Measurements from ENCODE around the gene PDP2.

DNA sequence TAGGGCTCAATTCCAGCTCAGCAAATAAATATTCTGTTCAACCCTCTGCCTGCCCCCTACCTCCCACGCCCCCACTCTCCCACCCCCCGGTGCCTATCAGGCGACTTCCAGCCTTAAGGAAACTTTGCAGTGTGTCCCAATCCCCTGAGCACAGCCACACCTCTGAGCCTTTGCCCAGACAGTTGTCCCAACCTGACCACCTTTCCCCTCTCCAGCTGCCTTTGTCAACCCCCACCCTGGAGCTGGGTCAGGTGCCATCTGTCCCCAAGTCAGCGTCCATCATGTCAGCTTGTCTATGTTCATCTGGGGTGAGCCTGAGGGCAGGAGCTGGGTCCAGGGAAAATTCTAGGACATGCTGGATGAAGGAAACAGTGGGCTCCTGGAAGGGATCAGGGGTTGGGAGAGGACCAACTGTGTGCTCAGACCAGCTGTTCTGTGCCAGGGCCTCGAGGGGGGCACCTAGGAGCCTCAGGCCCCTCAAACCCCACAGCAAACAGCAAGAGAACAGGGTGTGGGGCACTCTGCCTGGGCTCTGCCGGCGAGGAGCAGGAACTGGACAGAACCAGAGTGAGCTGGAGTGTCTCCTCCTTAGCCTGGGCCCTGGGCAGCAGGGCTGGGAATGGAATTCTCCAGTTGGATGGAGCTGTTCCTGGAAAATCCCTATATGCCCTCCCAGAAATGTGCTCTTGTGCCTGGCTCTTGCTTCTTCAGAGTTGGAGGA is 20.6 kb downstream of the PDP2 start:
- TF ChIP-seq CTCF (conservative IDR thresholded peaks at IDR 0.05; ENCODE audit: low read length) (no peak), EZH2phosphoT487 (IDR thresholded peaks at IDR 0.05; ENCODE audit: borderline replicate concordance) (no peak)

All from Loucy (cell line).